ENCODE measurements around the gene OPN5.

DNA sequence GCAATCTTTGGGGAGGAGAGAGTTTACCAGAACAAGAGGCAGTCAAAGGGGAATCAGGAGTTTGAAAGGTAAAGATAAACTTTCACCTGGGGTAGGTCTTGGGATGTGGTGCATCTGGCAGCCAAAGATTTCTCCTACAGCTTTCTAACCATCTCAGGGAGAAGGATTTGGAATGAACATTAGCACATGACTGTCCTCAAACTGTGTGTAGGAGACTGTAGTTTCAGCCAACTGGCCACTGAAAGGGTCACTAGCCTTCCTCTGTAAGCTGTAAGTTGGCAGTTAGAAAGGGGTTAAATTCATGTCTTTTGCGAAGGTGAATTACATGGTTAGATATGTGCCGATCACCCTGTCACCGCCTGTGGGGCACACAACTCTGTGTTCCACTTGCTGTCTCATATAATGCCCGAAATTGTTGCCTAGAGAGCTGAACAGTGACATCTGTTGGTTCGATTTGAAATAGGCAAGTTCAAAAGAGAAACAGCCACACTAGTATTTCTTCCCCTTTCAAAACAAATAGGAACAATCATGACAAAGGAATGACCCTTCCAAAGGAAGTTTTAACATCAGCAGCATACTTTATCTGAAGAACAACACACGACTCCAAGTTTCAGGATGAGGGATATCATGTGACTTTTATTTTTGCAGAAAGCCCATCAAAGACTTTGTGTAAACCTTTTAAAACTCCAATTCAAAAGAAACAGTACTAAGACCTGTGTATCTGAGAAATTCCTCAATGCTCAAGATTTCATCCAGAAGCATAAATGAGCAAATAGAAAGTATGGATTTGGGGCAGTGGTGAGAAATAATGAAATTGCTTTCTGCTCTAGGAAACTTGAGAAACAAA lies 1.1 kb upstream of the OPN5 start:
- TF ChIP-seq POLR2AphosphoS5 (IDR thresholded peaks at IDR 0.05) = peak; percentile 23
- TF ChIP-seq, protein P1, sequence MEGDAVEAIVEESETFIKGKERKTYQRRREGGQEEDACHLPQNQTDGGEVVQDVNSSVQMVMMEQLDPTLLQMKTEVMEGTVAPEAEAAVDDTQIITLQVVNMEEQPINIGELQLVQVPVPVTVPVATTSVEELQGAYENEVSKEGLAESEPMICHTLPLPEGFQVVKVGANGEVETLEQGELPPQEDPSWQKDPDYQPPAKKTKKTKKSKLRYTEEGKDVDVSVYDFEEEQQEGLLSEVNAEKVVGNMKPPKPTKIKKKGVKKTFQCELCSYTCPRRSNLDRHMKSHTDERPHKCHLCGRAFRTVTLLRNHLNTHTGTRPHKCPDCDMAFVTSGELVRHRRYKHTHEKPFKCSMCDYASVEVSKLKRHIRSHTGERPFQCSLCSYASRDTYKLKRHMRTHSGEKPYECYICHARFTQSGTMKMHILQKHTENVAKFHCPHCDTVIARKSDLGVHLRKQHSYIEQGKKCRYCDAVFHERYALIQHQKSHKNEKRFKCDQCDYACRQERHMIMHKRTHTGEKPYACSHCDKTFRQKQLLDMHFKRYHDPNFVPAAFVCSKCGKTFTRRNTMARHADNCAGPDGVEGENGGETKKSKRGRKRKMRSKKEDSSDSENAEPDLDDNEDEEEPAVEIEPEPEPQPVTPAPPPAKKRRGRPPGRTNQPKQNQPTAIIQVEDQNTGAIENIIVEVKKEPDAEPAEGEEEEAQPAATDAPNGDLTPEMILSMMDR (IDR thresholded peaks at IDR 0.05) = peak in 3 of 4 experiments; percentile 50 to 77 (median 63)
- no peak for TF ChIP-seq POLR2A (IDR thresholded peaks at IDR 0.05)
